ENCODE results near the gene APOL5.

APOL5 gene

GRCh38 chr22:35743326-35743860 lies 25.7 kb downstream of the APOL5 start:
- no peak for DNase-seq

- DNase-seq: no peak
Measured at GRCh38 chr22:35746248-35746647, 28.6 kb downstream of the APOL5 start.

- no peak for DNase-seq
Measured at GRCh38 chr22:35746946-35747703, 29.5 kb downstream of the APOL5 start.

GRCh38 chr22:35749808-35750207 lies 32.1 kb downstream of the APOL5 start:
- no peak for DNase-seq

GRCh38 chr22:35752006-35752862 lies 34.6 kb downstream of the APOL5 start:
- DNase-seq: no peak

GRCh38 chr22:35752863-35753189 lies 35.2 kb downstream of the APOL5 start:
- DNase-seq: no peak

- DNase-seq: no peak
Measured at GRCh38 chr22:35754761-35755160, 37.1 kb downstream of the APOL5 start.

GRCh38 chr22:35756722-35757121 lies 39.0 kb downstream of the APOL5 start:
- DNase-seq: no peak

- DNase-seq: no peak
Measured at GRCh38 chr22:35758394-35758793, 40.7 kb downstream of the APOL5 start.

GRCh38 chr22:35761037-35761436 lies 43.4 kb downstream of the APOL5 start:
- no peak for DNase-seq

GRCh38 chr22:35766654-35767580 lies 49.2 kb downstream of the APOL5 start:
- no peak for DNase-seq

GRCh38 chr22:35769974-35770373 lies 52.3 kb downstream of the APOL5 start:
- DNase-seq: no peak

- DNase-seq: no peak
Measured at GRCh38 chr22:35775339-35775738, 57.7 kb downstream of the APOL5 start.

GRCh38 chr22:35777335-35777975 lies 59.8 kb downstream of the APOL5 start:
- DNase-seq: no peak
